ENCODE results near the gene C22orf39.

DNA sequence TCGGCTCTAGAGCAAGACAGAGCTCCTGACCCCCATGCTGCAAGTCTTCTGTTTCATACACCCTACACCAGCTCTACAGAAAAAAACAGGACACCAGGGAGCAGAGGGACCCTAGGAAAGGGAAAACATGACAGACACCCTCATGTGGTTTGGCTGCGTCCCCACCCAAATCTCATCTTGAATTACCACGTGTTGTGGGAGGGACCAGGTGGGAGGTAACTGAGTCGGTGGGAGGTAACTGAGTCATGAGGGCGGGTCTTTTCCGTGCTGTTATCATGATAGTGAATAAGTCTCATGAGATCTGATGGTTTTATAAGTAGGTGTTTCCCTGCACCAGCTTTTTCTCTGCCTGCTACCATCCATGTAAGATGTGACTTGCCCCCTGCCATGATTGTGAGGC, 6.6 kb upstream of the C22orf39 start:
- TF ChIP-seq ZNF274 (IDR thresholded peaks at IDR 0.05; ENCODE audit: low read depth, low read length) (no peak), YY1 (IDR thresholded peaks at IDR 0.05; ENCODE audit: insufficient read depth, insufficient read length) (no peak)

Measured in NT2/D1 (cell line).